ENCODE data around the gene KHDC3L. TPM values are rescaled to one million over a fixed set of nuclear protein-coding genes. Genes with fewer than 3 reads are reported as not detected.

Gene KHDC3L
- total and polyA plus RNA-seq, 2 donors from 2014 or later, result not detected

DNA sequence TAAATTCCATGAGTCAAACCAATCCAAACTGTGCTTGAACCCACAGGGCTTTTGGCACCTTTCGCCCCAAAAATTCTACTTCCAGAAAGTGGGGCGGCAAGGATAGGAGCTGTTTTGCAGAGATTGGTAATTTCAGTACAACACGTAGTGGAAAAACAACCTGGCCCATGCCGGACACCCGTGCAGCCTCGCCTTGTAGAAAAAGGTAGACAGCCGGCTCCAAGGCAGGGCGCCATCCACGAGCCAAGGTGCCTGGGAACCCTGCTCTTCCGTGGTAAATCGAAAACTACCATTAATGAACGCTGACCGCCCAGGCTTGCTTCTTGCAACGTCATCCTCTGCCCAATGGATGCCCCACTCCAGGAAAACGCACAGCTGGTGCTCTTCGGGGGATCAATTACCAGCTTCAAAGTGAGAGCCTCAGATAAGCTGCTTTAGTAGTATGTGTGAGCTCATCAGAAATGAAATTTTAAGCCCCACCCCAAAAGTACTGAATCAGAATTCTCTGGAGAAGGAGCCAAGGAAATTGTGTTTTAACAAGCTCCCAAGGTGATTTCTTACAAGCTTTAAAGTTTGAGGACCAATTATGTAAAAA, 5.4 kb downstream of the KHDC3L start:
- FAIRE-seq (no peak), DNase-seq (no peak)
- no peak overlapping the region for H3K27ac ChIP-seq (ENCODE audit: low read depth in 2 of 2, low read length in 2 of 2)
- TF ChIP-seq, protein P1, sequence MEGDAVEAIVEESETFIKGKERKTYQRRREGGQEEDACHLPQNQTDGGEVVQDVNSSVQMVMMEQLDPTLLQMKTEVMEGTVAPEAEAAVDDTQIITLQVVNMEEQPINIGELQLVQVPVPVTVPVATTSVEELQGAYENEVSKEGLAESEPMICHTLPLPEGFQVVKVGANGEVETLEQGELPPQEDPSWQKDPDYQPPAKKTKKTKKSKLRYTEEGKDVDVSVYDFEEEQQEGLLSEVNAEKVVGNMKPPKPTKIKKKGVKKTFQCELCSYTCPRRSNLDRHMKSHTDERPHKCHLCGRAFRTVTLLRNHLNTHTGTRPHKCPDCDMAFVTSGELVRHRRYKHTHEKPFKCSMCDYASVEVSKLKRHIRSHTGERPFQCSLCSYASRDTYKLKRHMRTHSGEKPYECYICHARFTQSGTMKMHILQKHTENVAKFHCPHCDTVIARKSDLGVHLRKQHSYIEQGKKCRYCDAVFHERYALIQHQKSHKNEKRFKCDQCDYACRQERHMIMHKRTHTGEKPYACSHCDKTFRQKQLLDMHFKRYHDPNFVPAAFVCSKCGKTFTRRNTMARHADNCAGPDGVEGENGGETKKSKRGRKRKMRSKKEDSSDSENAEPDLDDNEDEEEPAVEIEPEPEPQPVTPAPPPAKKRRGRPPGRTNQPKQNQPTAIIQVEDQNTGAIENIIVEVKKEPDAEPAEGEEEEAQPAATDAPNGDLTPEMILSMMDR (IDR thresholded peaks at IDR 0.05; ENCODE audit: borderline replicate concordance, extremely low read depth, insufficient read depth), result no peak
- H3K9ac ChIP-seq (ENCODE audit: low read length in 3 of 3), result no peak overlapping the region
- no peaks in the 10 kb centered on the region for H3K36me3 ChIP-seq (ENCODE audit: control insufficient read depth in 2 of 3, insufficient read depth in 3 of 3, low read length in 3 of 3)
- no peaks in the 10 kb centered on the region for H3K4me1 ChIP-seq (ENCODE audit: control insufficient read depth in 2 of 3, insufficient read depth in 2 of 3, low read depth in 1 of 3, low read length in 3 of 3)
- H3K9me3 ChIP-seq (ENCODE audit: control insufficient read depth in 2 of 3, insufficient read depth in 1 of 3, low read length in 3 of 3), result peaks cover 0 to 5% (median 0%) of the 10 kb centered on the region in 3 donors
- H3K27me3 ChIP-seq (ENCODE audit: control insufficient read depth, insufficient read depth, low read length), result no peaks in the 10 kb centered on the region
- intact Hi-C loops (cut with DNase I), result no loop called here
- H3K4me3 ChIP-seq (ENCODE audit: low read length in 3 of 3), result no peak overlapping the region

DNA sequence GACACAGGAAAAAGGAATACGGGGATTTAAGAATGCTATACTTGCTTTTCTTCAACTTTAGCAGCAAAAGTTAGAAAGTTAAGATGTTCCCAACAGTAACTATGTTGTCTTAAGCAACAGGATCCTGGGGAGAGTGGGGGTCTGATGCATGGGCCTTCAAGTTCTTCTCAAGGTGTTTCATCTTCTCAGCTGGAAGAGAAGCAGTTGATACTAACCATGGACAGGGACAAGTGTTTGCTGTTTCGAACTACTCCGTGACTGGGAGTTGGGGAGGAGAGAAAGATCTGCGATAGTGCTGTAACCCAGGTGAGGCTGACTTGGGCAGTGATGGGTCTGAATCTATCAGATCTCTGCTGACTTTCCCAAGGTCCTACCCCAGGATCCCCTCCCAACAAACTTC, 6.2 kb downstream of the KHDC3L start:
- no peak overlapping the region for H3K9ac ChIP-seq (ENCODE audit: low read length in 3 of 3)
- peaks cover 0 to 5% (median 0%) of the 10 kb centered on the region in 3 donors for H3K9me3 ChIP-seq (ENCODE audit: control insufficient read depth in 2 of 3, insufficient read depth in 1 of 3, low read length in 3 of 3)
- H3K4me3 ChIP-seq (ENCODE audit: low read length in 3 of 3), result no peak overlapping the region
- FAIRE-seq (no peak), DNase-seq (no peak)
- intact Hi-C loops (cut with DNase I), result no loop called here
- no peaks in the 10 kb centered on the region for H3K36me3 ChIP-seq (ENCODE audit: control insufficient read depth in 2 of 3, insufficient read depth in 3 of 3, low read length in 3 of 3)
- TF ChIP-seq, protein P1 (IDR thresholded peaks at IDR 0.05; ENCODE audit: borderline replicate concordance, extremely low read depth, insufficient read depth), result no peak
- no peak overlapping the region for H3K27ac ChIP-seq (ENCODE audit: low read depth in 2 of 2, low read length in 2 of 2)
- no peaks in the 10 kb centered on the region for H3K4me1 ChIP-seq (ENCODE audit: control insufficient read depth in 2 of 3, insufficient read depth in 2 of 3, low read depth in 1 of 3, low read length in 3 of 3)
- H3K27me3 ChIP-seq (ENCODE audit: control insufficient read depth, insufficient read depth, low read length), result no peaks in the 10 kb centered on the region

DNA sequence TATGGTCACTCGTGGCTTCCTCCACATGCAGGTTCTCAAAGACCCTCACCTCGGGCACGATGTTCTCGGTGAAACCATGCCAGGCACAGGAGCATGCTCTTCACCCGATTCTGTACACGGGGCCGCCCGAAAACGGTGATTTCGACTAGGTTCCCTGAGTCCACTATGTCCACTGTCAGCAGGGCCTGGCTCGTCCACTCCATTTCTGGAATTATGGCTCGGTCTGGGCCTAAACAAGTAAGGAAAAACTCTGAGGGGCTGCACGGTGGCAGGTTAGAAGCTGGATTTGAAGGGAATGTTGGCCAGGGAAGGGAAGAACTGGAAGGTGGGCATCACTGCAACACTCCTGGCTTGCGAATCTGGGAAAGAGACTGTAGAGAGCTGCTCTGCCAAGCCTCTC, 6.7 kb downstream of the KHDC3L start:
- DNase-seq, result no peak
- TF ChIP-seq, protein P1 (IDR thresholded peaks at IDR 0.05; ENCODE audit: borderline replicate concordance, extremely low read depth, insufficient read depth), result no peak
- intact Hi-C loops (cut with DNase I), result no loop called here
- H3K4me1 ChIP-seq (ENCODE audit: control insufficient read depth in 2 of 3, insufficient read depth in 2 of 3, low read depth in 1 of 3, low read length in 3 of 3), result no peaks in the 10 kb centered on the region
- FAIRE-seq, result no peak
- no peak overlapping the region for H3K9ac ChIP-seq (ENCODE audit: low read length in 3 of 3)
- H3K9me3 ChIP-seq (ENCODE audit: control insufficient read depth in 2 of 3, insufficient read depth in 1 of 3, low read length in 3 of 3), result peaks cover 0 to 5% (median 0%) of the 10 kb centered on the region in 3 donors
- H3K27ac ChIP-seq (ENCODE audit: low read depth in 2 of 2, low read length in 2 of 2), result no peak overlapping the region
- no peaks in the 10 kb centered on the region for H3K36me3 ChIP-seq (ENCODE audit: control insufficient read depth in 2 of 3, insufficient read depth in 3 of 3, low read length in 3 of 3)
- H3K27me3 ChIP-seq (ENCODE audit: control insufficient read depth, insufficient read depth, low read length), result no peaks in the 10 kb centered on the region
- no peak overlapping the region for H3K4me3 ChIP-seq (ENCODE audit: low read length in 3 of 3)

DNA sequence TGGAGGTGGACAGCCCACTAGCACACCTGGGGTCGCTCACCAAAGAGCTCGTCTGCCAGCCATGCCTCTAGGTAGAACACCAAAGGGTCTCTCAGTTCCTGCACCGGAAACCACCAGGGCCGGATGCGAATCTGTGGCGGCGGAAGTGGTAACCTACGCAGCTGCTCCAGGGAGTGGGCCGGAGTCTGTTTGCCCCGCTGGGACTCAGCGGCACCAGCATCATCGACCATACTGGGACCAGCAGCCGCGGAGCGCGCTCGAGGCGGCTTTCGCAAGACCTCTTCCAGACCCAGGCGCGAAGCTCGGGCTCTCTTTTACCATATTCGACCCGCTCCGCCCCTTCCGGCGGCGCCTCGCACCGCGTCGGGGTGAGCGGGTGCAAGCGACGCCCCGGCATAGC, 7.1 kb downstream of the KHDC3L start, which contains the start of gene OOEP:
TSS of gene OOEP (minus strand) at position 335 of the 400 bp plus-strand sequence. CDS start at position 230, 105 bp downstream.
- no peak for DNase-seq
- Histone ChIP-seq H3K36me3 (ENCODE audit: control insufficient read depth in 2 of 3, insufficient read depth in 3 of 3, low read length in 3 of 3) (no peaks in the 10 kb centered on the region), H3K9ac (ENCODE audit: low read length in 3 of 3) (no peak within 1 kb of the TSS), H3K27me3 (ENCODE audit: control insufficient read depth, insufficient read depth, low read length) (no peaks in the 10 kb centered on the region), H3K27ac (ENCODE audit: low read depth in 2 of 2, low read length in 2 of 2) (no peak within 1 kb of the TSS), H3K9me3 (ENCODE audit: control insufficient read depth in 2 of 3, insufficient read depth in 1 of 3, low read length in 3 of 3) (peaks cover 0 to 5% (median 0%) of the 10 kb centered on the region in 3 donors), H3K4me1 (ENCODE audit: control insufficient read depth in 2 of 3, insufficient read depth in 2 of 3, low read depth in 1 of 3, low read length in 3 of 3) (no peaks in the 10 kb centered on the region), H3K4me3 (ENCODE audit: low read length in 3 of 3) (no peak within 1 kb of the TSS)
- intact Hi-C loops (cut with DNase I), result no loop called here
- TF ChIP-seq, protein P1 (IDR thresholded peaks at IDR 0.05; ENCODE audit: borderline replicate concordance, extremely low read depth, insufficient read depth), result no peak
- FAIRE-seq, result no peak

Data from kidney (tissue), 14 donors.